HG03457 (cell line): ENCODE data around the gene RHOC.

ENCODE experiments used
- ATAC-seq: cut with Tn5 transposase; IDR thresholded peaks from one replicate; pipeline ENCODE4 v1.9.1; 2021; ENCODE audit warnings: moderate number of reproducible peaks; ENCODE audit not compliant: unreplicated experiment

Gene RHOC

DNA sequence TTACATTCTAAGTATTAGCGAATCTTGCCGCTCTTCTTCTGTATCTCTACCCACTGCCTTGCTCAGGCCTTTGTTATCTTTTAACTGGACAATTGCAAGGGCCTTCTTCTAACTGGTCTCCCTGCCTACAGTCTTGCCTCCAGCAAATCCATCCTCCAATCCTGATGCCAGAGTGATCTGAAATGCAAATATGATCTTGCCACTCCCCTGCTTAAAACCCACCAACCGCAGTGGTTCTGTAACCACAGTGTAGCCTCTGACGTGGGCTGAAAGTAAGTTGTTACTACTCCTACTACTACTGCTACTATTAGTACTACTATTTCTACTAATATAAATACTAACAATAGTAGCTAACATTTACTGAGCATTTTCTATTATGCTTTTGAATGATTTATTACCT is 20.1 kb downstream of the RHOC start:
- ATAC-seq = no peak

DNA sequence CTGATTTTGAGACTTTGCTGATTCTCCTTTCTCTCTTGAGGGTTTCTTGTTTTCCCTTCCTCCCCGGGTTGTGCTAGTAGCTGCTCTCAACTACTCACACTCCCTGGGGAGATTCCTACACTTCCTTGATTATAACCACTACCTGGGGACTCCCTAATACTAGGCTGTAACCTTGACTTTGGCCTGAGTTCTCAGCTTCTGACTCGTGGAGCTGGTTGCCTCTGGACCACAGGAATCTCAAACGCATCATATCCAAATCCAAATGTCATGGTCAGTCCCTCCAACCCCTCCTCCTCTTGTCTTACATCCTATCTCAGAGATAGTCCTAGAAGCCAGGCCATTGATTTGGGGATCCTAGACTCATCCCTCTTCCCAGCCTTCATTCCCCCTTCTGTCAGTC is 20.5 kb downstream of the RHOC start:
- ATAC-seq = no peak

DNA sequence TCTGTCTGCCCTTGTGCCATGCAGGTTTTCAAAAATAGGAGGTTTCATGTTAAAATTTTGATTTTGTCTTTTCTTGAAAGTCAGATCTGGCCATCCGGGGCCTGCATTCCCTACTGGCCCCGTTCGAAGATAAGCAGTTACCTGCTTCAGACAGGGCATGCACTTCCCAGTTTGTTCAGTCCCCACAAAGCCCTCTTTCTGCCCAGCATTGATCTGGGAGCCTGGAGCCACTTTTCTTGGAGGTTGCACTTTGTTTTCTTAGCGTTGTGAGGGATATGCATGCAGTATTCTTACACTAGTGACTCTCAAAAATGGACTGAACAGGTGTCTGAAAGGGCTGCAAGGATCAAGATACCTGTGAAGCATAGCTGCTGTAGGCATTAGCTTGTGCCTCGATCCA is 21.0 kb downstream of the RHOC start:
- no peak for ATAC-seq

DNA sequence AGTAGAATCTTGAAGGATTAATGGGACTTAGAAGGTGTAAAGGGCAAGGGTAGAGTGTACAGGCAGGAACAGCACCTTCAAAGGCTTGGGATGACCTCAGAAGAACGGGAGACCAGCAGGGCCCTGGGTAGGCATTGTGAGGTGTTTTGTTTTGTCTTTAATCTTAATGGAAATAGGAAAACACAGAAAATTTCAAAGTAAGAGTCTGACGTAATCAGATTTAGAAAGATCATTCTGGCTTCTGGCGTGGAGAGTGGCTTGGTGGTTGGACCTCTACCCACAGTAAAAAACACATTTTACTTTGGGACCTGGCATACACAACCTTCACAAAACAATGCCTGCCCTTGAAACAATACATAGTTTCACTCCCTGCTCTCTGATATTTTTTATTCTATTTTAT is 28.3 kb downstream of the RHOC start:
- ATAC-seq = no peak

DNA sequence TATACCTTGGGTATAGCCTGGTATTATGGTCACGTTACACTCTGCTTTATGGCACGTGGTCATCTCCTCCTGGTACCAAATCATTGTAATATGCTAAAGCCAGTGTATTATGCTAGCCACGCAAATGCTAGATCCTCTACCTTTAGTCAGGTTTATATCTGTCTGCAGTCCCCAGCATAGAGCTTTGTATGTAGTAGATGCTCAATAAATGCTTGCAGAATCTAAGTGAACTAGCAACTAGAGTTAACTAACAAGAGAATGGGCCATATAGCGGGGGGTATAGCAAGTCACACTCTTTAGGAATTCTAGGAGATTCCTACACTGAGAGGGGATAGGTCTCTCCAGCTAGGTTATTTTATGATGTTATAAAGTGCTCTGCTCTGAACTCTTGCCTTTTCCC is 29.4 kb downstream of the RHOC start:
- ATAC-seq = no peak

DNA sequence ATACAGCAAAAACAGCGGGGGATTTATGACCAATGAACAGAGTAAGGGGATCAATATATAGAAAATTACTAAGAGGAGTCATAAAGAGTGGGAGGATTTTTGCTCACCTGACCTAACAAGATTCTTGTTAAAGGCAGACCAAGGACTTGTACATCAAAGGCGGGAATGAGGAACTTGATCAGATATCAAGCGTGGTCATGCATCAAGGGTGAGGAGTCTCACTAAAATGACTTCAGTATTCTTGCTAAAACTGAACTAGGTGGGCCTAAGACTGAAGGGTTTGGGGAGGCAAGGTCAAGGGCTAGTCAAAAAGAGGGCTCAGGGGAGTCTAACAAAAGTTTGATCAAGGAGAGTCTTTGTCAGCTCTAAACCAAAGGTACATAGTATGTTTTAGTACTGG is 30.4 kb downstream of the RHOC start:
- ATAC-seq = no peak

DNA sequence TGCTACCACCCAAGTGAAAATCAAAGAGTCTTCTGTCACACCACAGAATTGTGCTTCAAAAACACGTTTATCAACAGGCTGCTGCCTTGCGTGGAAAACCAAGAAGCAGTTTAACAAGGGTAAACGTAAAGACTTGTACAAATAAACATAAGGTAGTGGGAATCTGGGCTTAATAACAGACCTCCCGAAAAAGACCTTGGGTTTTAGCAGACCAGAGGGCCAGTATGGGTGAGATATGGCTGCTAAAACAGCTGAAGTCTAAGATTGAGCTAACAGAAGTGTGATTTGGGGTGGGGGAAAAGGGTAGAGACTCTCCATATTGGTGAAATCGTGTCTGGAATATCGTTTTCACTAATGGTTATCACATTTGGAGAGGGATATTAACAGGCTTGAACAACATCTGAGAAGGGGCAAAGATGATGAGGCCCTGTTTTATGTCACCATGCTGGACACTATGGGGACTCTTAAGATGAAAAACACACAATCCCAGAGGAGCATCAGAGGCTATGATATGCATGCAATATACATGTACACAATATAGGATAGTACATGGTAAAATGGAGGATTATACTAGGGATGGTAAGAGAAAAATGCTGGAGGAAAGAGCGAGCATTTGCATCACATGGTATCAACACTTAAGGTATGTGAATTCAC is 31.1 kb downstream of the RHOC start:
- ATAC-seq = no peak

DNA sequence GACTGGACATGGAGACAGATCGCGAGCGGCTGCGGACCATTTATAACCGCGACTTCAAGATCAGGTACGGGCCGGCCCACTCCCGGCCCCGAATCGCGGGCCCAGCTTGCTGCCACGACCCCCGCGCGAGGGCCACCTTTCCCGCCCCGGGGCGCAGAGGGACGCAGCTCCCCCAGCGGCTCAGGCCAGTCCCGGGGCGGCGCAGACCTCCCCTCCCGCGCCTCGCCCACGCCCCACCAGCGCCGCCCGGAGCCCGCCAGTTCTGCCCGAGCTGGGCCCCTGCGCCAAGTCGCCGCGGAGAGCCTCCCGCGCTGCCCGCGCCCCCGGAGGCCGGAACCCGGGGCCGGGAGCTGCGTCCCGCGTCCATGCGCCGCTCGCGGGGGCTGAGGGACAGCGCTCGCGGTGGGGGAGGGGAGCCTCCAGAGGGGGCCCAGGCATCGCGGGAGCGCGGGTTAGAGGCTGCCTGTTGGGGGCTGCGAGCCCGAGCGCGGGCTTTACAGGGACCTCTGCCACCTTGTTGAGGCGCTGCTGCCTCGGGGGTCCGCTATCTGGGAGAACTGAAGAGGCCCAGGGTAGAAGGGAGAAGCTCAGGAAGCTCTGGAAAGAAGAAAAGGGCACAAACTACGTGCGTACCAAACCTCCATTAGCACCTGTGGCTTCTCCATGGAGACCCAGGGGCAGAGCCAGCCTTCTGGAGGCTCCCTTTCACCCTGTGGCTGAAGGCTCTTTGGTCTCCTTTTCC is 31.8 kb downstream of the RHOC start:
- ATAC-seq = no peak

DNA sequence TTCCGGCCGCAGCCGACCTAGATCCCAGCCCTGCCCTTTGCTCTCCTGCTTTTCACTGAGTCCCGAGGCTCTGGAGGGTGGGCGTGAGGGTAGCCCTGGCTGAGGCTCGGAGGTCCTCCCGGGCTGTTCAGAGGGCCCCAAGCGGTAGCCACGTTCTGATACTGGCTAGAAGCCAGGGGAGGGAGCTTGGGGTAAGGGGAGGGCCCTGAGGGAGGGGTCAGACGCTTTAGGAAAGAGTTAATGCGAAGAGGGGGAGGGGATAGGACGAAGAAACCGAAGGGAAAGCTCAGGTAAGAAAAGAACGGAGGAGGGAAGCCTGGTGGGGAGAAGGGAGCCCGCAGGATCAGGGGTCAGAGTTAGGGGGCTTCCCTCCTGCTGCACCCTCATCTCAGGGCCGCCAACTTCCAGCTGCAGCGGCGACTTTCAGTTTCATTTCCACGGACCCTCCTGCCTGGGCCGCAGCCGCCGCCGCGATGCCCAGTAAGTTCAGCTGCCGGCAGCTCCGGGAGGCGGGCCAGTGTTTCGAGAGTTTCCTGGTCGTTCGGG is 32.4 kb downstream of the RHOC start, which contains the start of gene MOV10:
TSS of gene MOV10 (plus strand) at position 220 of the 546 bp plus-strand sequence. CDS start at position 474, 254 bp downstream.
- no peak for ATAC-seq

DNA sequence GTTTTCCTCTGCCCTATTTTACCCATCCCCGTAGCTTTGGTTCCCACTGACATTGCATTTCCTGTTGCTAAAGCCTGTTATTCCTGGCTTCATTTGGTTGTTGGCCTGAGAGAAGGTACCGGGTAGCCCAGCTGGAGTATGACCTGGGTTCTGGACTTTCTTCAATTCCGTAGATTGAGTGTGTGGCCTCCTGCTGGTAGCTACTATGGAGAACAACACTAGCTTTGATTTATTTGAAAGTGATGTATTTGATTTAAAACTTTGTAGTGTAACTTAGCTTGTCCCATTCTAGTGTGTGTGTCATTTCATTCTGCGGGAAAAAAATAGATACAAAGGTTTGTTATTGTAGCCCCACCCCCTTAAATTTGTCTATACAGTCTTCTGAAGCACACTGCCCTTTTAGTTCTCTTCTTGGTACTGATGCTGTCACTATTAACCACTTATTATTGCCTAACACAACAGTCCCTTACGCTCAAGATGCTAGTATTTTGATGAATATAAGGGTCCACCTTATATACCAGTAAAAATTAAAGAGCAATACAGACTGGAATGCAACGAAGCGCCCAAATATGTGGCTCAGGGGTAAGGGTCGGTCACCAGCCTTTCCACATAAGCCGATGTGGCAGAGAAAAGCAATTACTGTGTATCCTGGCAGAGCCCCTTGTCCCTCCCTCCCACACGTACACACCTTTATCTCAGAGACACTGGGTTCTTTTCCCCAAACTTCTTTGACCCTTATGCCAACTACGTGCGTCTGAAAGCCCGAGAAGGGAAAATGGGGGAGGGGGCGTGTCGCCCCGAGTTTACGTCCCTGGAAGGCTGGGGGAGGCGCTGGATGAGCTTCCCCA is 33.1 kb downstream of the RHOC start:
- ATAC-seq = no peak

DNA sequence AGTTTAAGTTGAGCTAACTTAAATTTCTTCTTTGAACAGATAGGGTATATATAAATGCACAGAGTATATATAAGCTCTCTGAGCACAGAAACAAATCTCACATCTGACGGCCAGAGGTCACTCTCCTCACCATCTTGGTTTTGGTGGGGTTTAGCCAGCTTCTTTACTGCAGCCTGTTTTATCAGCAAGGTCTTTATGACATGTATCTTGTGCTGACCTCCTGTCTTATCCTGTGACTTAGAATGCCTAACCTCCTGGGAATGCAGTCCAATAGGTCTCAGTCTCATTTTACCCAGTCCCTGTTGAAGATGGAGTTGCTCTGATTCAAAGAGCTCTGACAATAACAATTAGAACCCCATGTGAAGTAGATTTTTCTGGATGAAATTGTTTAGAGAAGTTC is 34.1 kb downstream of the RHOC start:
- no peak for ATAC-seq

DNA sequence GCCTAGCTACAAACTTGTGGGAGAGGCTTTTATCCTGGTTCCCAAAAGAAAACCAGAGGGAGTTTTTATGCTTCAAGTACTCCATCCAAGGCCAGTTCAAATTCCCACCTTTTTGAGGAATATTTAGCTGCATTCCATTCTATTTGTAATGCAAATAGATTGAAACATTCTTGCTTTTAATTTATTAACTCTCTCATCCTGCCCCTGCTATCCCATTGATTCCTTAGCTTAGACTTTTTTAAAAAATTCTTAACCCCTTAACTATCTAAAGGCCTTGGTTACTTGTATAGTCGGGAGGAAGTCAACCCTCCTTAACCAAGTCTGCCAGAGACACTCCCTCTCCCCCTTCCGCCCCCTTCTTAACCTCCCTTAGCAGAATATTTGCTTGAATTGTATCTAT is 34.9 kb downstream of the RHOC start:
- ATAC-seq = no peak

DNA sequence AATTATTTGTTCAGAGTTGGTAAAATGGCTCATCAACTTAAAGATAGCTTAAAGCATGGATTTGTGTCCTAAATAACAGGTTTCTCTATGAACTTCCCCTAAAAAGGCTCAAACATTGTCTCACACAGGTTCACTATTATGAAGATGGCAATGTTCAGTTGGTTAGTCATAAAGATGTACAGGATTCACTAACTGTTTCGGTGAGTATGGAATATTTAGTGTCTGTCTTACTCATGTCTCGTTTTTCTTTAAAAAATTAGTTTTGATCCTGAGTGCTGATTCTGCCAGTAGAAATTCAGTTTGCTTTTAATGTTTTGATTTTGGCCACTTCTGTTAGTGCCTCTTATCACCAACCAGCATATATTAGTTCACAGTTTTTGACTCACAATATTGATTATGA is 40.0 kb downstream of the RHOC start:
- ATAC-seq = no peak

DNA sequence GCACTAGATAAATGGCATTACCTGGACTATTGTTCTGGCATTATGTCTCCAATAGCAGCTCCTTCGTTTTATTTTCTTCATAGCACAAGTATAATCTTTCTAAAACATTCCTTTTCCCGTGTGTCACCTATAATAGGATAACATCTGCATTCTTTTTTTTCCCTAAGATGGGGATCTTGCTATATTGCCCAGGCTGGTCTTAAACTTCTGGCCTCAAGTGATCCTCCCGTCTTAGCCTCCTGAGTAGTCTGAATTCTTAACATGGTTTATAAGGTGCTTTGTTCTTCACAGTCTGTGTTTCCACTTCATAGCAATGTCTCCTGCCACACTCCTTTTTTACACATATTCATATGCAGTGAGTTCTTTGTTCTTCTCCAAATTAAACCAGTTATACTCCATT is 41.1 kb downstream of the RHOC start:
- ATAC-seq = no peak

DNA sequence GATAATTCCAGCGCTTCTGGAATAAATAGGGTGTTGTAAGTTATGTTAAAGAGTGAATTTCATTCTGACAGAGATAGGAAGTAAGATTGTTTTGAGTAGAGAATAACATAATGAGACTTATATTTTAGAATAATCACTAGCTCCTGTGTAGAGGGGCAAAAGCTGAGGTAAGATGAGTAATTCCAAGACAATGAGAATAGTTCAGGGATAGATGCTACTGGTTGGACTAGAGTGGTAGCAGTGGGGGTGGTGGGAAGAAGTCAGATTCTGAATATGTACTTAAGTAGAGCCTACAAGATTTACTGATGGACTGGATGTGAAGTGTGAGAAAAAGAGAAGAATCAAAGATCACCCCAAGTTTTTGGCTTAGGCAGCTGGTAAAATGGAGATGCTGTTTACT is 55.7 kb downstream of the RHOC start:
- no peak for ATAC-seq
